Measurements from ENCODE around the gene CUEDC1. TPM values are rescaled to one million over a fixed set of nuclear protein-coding genes. Genes with fewer than 3 reads are reported as not detected.

CUEDC1 gene
- total RNA-seq, 1 experiment from 2014 or later = 53.5 TPM

DNA sequence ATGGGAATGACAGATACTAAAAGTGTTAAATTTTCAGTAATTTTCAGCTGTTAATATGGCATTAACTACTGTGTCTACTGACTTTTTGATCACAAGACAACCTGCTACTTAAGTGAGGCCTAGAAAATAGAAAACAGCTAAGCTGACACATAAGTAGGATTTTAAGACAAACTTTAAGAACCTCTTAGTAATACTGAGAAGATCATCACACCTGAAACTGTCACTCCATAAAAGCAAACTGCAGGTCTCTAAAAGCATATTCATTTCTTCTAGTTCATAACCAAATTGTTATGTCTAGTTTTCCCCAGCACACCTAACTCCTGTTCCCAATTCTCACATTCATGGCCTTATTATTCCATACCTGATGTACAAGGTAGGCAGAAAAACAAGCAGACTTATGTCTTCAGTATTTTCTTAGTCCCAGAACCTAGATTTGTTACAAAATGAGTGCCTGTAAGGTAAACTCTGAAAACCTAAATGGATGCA, 43.8 kb upstream of the CUEDC1 start:
- ChIA-PET POLR2A (ENCODE audit: low non-redundant PET) (no interaction called here), CTCF (interaction anchor here (0.5 to 1.8 kb wide), 8 partner anchors 10 to 327 kb away, joined by 3 to 32 read pairs (median 6); partner anchors contain the start of gene VEZF1)
- no TSS peak for BruUV-seq (replicated peaks)
- Histone ChIP-seq H3K36me3 (ENCODE audit: insufficient read depth, low read length, poor library complexity, severe bottlenecking) (peaks cover 73% of the 10 kb centered on the region), H3K27me3 (replicated peaks; ENCODE audit: insufficient read depth, low read depth, low read length, poor library complexity) (no peaks in the 10 kb centered on the region), H3K27ac (ENCODE audit: low read depth, low read length, poor library complexity, severe bottlenecking) (no peak overlapping the region), H3K4me1 (ENCODE audit: insufficient read depth, low read length, poor library complexity, severe bottlenecking) (peaks cover 50% of the 10 kb centered on the region), H3K4me3 (ENCODE audit: low read depth, low read length, poor library complexity, severe bottlenecking) (no peak overlapping the region), H3K9me3 (ENCODE audit: low read depth, low read length, poor library complexity, severe bottlenecking) (no peaks in the 10 kb centered on the region)
- no peak for DNase-seq (ENCODE audit: low spot score)
- TF ChIP-seq, protein P1, sequence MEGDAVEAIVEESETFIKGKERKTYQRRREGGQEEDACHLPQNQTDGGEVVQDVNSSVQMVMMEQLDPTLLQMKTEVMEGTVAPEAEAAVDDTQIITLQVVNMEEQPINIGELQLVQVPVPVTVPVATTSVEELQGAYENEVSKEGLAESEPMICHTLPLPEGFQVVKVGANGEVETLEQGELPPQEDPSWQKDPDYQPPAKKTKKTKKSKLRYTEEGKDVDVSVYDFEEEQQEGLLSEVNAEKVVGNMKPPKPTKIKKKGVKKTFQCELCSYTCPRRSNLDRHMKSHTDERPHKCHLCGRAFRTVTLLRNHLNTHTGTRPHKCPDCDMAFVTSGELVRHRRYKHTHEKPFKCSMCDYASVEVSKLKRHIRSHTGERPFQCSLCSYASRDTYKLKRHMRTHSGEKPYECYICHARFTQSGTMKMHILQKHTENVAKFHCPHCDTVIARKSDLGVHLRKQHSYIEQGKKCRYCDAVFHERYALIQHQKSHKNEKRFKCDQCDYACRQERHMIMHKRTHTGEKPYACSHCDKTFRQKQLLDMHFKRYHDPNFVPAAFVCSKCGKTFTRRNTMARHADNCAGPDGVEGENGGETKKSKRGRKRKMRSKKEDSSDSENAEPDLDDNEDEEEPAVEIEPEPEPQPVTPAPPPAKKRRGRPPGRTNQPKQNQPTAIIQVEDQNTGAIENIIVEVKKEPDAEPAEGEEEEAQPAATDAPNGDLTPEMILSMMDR (conservative IDR thresholded peaks at IDR 0.05; ENCODE audit: low read depth, low read length) = no peak
- TF ChIP-seq EZH2 (IDR thresholded peaks at IDR 0.05; ENCODE audit: borderline replicate concordance, low read depth, low read length, poor library complexity, severe bottlenecking) = no peak
- intact Hi-C loops (cut with micrococcal nuclease; ENCODE audit: unreplicated experiment) = loop anchor here (1.0 kb wide), 1 partner anchor 141 kb away; no protein-coding TSS in a partner anchor

DNA sequence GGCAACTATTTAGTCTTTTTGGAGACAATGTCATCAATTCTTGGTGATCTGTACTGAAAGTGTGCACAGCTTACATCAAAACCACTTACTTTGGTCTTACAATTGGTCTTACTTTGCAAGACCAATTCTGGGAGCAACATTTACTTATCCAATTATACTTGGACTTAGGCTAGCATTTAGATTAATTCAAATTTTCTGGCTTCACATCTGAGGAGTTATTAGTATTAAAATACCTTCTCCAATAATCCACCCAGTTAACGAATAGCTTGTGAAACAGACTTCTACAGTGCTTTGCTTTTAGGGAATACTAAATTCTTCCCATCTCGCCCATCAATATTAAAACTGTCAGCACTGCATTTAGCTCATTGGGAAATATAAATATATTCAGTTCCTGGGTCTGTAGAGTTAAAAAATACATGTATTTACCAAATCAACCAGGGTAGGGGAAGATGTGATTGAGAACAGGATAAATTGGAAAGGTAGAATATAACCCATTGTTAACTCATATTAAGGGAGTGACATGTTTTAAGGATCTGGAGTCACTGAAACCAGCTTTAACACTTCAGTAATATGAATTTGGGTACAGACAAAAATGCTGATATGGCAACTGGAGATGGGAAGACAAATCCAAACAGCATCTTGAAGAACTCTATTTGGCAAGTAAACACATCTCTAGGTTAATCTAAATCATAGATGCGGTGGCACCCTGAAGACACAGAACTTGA, 42.0 kb upstream of the CUEDC1 start:
- Histone ChIP-seq H3K4me1 (ENCODE audit: insufficient read depth, low read length, poor library complexity, severe bottlenecking) (peaks cover 33% of the 10 kb centered on the region), H3K27ac (ENCODE audit: low read depth, low read length, poor library complexity, severe bottlenecking) (no peak overlapping the region), H3K9me3 (ENCODE audit: low read depth, low read length, poor library complexity, severe bottlenecking) (no peaks in the 10 kb centered on the region), H3K27me3 (replicated peaks; ENCODE audit: insufficient read depth, low read depth, low read length, poor library complexity) (no peaks in the 10 kb centered on the region), H3K36me3 (ENCODE audit: insufficient read depth, low read length, poor library complexity, severe bottlenecking) (peaks cover 55% of the 10 kb centered on the region), H3K4me3 (ENCODE audit: low read depth, low read length, poor library complexity, severe bottlenecking) (no peak overlapping the region)
- CTCF ChIA-PET = interaction anchor here (0.6 to 0.9 kb wide), 3 partner anchors 11 to 133 kb away, joined by 4 read pairs; no protein-coding TSS in a partner anchor
- no peak for DNase-seq (ENCODE audit: low spot score)
- POLR2A ChIA-PET (ENCODE audit: low non-redundant PET) = interaction anchor here (0.5 to 0.6 kb wide), 2 partner anchors 9 to 42 kb away, joined by 3 read pairs; no protein-coding TSS in a partner anchor
- intact Hi-C loops (cut with micrococcal nuclease; ENCODE audit: unreplicated experiment) = no loop called here
- TF ChIP-seq, protein P1 (conservative IDR thresholded peaks at IDR 0.05; ENCODE audit: low read depth, low read length) = no peak
- no peak for TF ChIP-seq EZH2 (IDR thresholded peaks at IDR 0.05; ENCODE audit: borderline replicate concordance, low read depth, low read length, poor library complexity, severe bottlenecking)
- no TSS peak for BruUV-seq (replicated peaks)

DNA sequence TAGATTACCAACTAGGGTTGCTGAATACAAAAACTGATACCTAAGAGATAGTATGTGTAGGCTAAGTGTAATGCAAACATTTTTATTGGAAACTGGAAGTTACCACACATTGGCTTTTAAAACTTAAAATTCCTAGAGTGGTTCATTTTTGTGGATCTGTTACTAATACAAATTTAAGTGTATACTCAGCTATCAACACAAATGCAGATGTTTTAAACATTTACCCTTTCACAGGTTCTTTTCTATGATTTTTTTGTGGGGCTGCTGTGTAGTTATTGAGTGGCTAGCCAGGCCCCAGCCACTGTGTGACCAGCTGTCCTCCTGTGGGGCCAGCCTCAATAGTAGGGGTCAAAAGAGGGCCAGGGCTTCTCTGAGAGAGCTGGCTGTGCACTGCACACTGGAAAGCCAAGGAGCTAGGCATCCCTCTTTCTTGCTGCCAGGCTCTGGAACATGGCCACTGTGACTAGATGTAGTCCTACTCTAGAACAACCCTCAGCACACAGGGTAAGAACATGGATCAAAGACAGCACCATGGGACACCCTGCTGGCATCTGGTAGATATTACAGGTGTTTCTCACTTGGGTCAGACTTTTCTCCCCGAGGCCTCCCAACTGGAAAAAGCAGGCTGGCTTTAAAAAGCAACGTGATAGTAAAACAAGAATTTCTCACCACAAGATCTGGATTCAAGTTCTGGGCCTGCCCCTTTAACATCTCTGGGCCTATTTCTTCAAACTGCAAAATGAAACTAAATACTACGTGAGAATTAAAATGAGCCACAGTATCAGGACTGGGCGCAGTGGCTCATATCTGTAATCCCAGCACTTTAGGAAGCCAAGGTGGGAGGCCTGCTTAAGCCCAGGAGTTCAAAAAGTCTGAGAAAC, 40.1 kb upstream of the CUEDC1 start:
- peak; percentile 88 for DNase-seq (ENCODE audit: low spot score)
- POLR2A ChIA-PET (ENCODE audit: low non-redundant PET) = interaction anchor here (0.6 to 1.5 kb wide), 2 partner anchors 11 to 483 kb away, joined by 3 to 5 read pairs; partner anchors contain the start of gene SRSF1
- Histone ChIP-seq H3K27ac (ENCODE audit: low read depth, low read length, poor library complexity, severe bottlenecking) (peak overlapping the region; percentile 7), H3K4me1 (ENCODE audit: insufficient read depth, low read length, poor library complexity, severe bottlenecking) (peaks cover 15% of the 10 kb centered on the region), H3K27me3 (replicated peaks; ENCODE audit: insufficient read depth, low read depth, low read length, poor library complexity) (no peaks in the 10 kb centered on the region), H3K4me3 (ENCODE audit: low read depth, low read length, poor library complexity, severe bottlenecking) (no peak overlapping the region), H3K9me3 (ENCODE audit: low read depth, low read length, poor library complexity, severe bottlenecking) (no peaks in the 10 kb centered on the region), H3K36me3 (ENCODE audit: insufficient read depth, low read length, poor library complexity, severe bottlenecking) (peaks cover 36% of the 10 kb centered on the region)
- no TSS peak for BruUV-seq (replicated peaks)
- CTCF ChIA-PET = no interaction called here
- intact Hi-C loops (cut with micrococcal nuclease; ENCODE audit: unreplicated experiment) = loop anchor here (1.0 kb wide), 1 partner anchor 137 kb away; no protein-coding TSS in a partner anchor
- TF ChIP-seq EZH2 (IDR thresholded peaks at IDR 0.05; ENCODE audit: borderline replicate concordance, low read depth, low read length, poor library complexity, severe bottlenecking) = no peak
- TF ChIP-seq, protein P1 (conservative IDR thresholded peaks at IDR 0.05; ENCODE audit: low read depth, low read length) = peak; percentile 62
